Measurements from ENCODE around the gene CYP21A2.

The CYP21A2 gene

DNA sequence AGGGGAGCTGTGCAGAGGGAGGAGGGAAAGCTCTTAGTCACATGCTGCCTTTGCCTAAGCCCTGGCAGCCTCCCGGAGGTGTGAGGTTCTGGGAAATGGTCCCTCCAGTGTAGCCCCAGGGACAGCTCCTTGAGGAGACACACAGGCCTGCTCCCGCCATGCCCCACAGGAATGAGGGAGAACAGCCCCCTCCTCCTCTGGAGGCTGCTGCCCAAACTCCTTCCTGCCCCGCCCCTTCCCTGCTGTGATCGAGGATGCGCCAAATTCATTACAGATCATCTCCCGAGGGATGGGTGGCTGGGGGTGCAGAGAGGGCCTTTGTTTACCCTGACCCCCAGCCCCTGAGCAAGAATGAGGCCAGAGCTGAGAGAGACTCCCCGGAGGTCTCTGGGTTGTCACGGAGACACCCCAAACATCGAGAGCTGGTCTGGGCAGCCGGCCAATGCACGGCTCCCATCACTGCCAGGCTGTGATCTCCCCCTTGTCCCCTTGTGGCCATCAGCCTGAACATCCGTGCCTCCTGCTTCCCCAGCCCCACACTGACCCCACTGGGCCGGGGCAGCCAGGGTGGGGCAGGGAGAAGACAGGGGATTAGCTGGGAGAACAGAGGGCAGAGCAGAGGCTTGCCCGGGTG, 8.4 kb downstream of the CYP21A2 start:
- Histone ChIP-seq H3K4me1 (ENCODE audit: control insufficient read depth in 1 of 2, insufficient read depth in 2 of 2, low read length in 2 of 2) (peaks cover 19 to 20% of the 10 kb centered on the region in 2 experiments), H2BK5ac (ENCODE audit: low read depth, low read length, poor library complexity) (no peak overlapping the region), H3K27me3 (ENCODE audit: insufficient read depth, low read length) (no peaks in the 10 kb centered on the region), H2BK12ac (ENCODE audit: low read length) (peak overlapping the region; percentile 71), H4K8ac (ENCODE audit: low read depth, low read length) (peak overlapping the region; percentile 42), H3K4me2 (ENCODE audit: low read length) (no peak overlapping the region), H4K91ac (ENCODE audit: low read depth, low read length) (peak overlapping the region; percentile 86), H3K79me1 (ENCODE audit: low read length) (peaks cover 8% of the 10 kb centered on the region), H3K9ac (ENCODE audit: low read length) (no peak overlapping the region), H3K14ac (ENCODE audit: low read length) (peak overlapping the region; percentile 38), H2AK5ac (ENCODE audit: low read length) (peak overlapping the region; percentile 92), H3K36me3 (ENCODE audit: control insufficient read depth in 1 of 2, insufficient read depth in 2 of 2, low read length in 2 of 2) (no peaks in the 10 kb centered on the region), H2AFZ (ENCODE audit: insufficient read depth, low read length, poor library complexity) (no peak overlapping the region), H3K9me3 (ENCODE audit: insufficient read depth, low read depth, low read length) (no peaks in the 10 kb centered on the region), H3K23ac (ENCODE audit: low read length) (no peak overlapping the region), H3K27ac (ENCODE audit: low read depth, low read length) (no peak overlapping the region), H4K12ac (ENCODE audit: low read depth, low read length) (no peak overlapping the region), H2BK120ac (ENCODE audit: insufficient read depth, low read length, poor library complexity) (peak overlapping the region; percentile 21), H3K4me3 (ENCODE audit: low read depth, low read length) (no peak overlapping the region), H3K4ac (ENCODE audit: low read depth, low read length) (no peak overlapping the region), H3K18ac (ENCODE audit: low read length) (peak overlapping the region; percentile 35), H3K79me2 (ENCODE audit: control insufficient read depth, insufficient read depth, low read length, poor library complexity) (no peaks in the 10 kb centered on the region)
- DNase-seq: peak in 1 of 2 donors; percentile 3
- no CpG with 5 or more reads among the region's 14 CpGs for WGBS (ENCODE audit: extremely low coverage, insufficient coverage, insufficient read length)

DNA sequence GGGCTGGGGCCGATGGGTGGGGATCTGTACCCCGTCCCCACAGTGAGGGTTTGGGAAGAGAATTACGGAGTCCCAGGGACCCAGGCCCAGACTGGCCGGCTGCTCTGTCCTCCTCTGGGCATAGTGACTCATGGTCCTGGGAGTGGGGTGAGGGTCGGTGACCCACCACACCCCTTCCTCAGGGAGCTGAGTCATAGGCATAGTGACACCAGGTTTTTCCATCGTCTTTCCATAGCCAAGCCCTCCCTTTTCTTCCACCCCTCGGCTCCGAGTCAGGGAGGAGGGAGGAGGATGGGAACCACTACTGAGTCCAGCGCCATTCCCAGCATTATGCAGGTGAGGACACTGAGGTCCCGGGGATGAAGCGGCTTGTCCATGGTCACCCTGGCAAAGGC, 8.9 kb downstream of the CYP21A2 start:
- H2BK5ac ChIP-seq (ENCODE audit: low read depth, low read length, poor library complexity): no peak overlapping the region
- no peak overlapping the region for H2BK12ac ChIP-seq (ENCODE audit: low read length)
- no peak overlapping the region for H3K27ac ChIP-seq (ENCODE audit: low read depth, low read length)
- peak overlapping the region; percentile 92 for H2AK5ac ChIP-seq (ENCODE audit: low read length)
- H3K9ac ChIP-seq (ENCODE audit: low read length): no peak overlapping the region
- H2AFZ ChIP-seq (ENCODE audit: insufficient read depth, low read length, poor library complexity): no peak overlapping the region
- H3K79me2 ChIP-seq (ENCODE audit: control insufficient read depth, insufficient read depth, low read length, poor library complexity): no peaks in the 10 kb centered on the region
- H3K4ac ChIP-seq (ENCODE audit: low read depth, low read length): no peak overlapping the region
- peaks cover 19 to 20% of the 10 kb centered on the region in 2 experiments for H3K4me1 ChIP-seq (ENCODE audit: control insufficient read depth in 1 of 2, insufficient read depth in 2 of 2, low read length in 2 of 2)
- no peak overlapping the region for H4K12ac ChIP-seq (ENCODE audit: low read depth, low read length)
- peaks cover 8% of the 10 kb centered on the region for H3K79me1 ChIP-seq (ENCODE audit: low read length)
- no CpG with 5 or more reads among the region's 11 CpGs for WGBS (ENCODE audit: extremely low coverage, insufficient coverage, insufficient read length)
- peak overlapping the region; percentile 21 for H2BK120ac ChIP-seq (ENCODE audit: insufficient read depth, low read length, poor library complexity)
- DNase-seq: peak in 1 of 2 donors; percentile 1
- H3K23ac ChIP-seq (ENCODE audit: low read length): no peak overlapping the region
- no peak overlapping the region for H3K18ac ChIP-seq (ENCODE audit: low read length)
- no peaks in the 10 kb centered on the region for H3K27me3 ChIP-seq (ENCODE audit: insufficient read depth, low read length)
- H3K14ac ChIP-seq (ENCODE audit: low read length): no peak overlapping the region
- no peaks in the 10 kb centered on the region for H3K9me3 ChIP-seq (ENCODE audit: insufficient read depth, low read depth, low read length)
- H3K36me3 ChIP-seq (ENCODE audit: control insufficient read depth in 1 of 2, insufficient read depth in 2 of 2, low read length in 2 of 2): no peaks in the 10 kb centered on the region
- peak overlapping the region; percentile 86 for H4K91ac ChIP-seq (ENCODE audit: low read depth, low read length)
- no peak overlapping the region for H4K8ac ChIP-seq (ENCODE audit: low read depth, low read length)
- no peak overlapping the region for H3K4me2 ChIP-seq (ENCODE audit: low read length)
- H3K4me3 ChIP-seq (ENCODE audit: low read depth, low read length): no peak overlapping the region

DNA sequence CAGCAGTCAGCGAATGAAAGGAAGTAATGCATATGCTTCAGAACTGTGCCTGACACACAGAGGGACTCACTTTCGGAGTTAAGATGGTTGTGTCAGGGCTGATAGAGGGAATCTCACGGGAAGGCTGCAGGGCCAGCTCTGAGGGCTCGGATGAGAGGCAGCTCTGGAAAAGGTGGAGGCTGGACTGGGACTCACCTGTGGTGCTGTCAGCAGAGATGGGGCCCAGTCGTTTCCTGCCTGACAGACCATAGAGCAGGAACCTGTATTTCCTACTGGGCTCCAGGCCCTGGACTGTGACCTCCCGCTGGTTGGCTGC, 9.3 kb downstream of the CYP21A2 start:
- no peak overlapping the region for H3K4me3 ChIP-seq (ENCODE audit: low read depth, low read length)
- H4K91ac ChIP-seq (ENCODE audit: low read depth, low read length): peak overlapping the region; percentile 64
- peak overlapping the region; percentile 41 for H4K8ac ChIP-seq (ENCODE audit: low read depth, low read length)
- H3K27ac ChIP-seq (ENCODE audit: low read depth, low read length): no peak overlapping the region
- H2AK5ac ChIP-seq (ENCODE audit: low read length): peak overlapping the region; percentile 36
- no peaks in the 10 kb centered on the region for H3K36me3 ChIP-seq (ENCODE audit: control insufficient read depth in 1 of 2, insufficient read depth in 2 of 2, low read length in 2 of 2)
- no peak overlapping the region for H3K9ac ChIP-seq (ENCODE audit: low read length)
- DNase-seq: no peak
- no CpG with 5 or more reads among the region's 6 CpGs for WGBS (ENCODE audit: extremely low coverage, insufficient coverage, insufficient read length)
- no peaks in the 10 kb centered on the region for H3K9me3 ChIP-seq (ENCODE audit: insufficient read depth, low read depth, low read length)
- no peaks in the 10 kb centered on the region for H3K27me3 ChIP-seq (ENCODE audit: insufficient read depth, low read length)
- no peak overlapping the region for H4K12ac ChIP-seq (ENCODE audit: low read depth, low read length)
- H3K14ac ChIP-seq (ENCODE audit: low read length): no peak overlapping the region
- peak overlapping the region; percentile 34 for H2BK12ac ChIP-seq (ENCODE audit: low read length)
- no peak overlapping the region for H3K4me2 ChIP-seq (ENCODE audit: low read length)
- peaks cover 8% of the 10 kb centered on the region for H3K79me1 ChIP-seq (ENCODE audit: low read length)
- peak overlapping the region; percentile 21 for H2BK120ac ChIP-seq (ENCODE audit: insufficient read depth, low read length, poor library complexity)
- no peak overlapping the region for H2AFZ ChIP-seq (ENCODE audit: insufficient read depth, low read length, poor library complexity)
- H3K79me2 ChIP-seq (ENCODE audit: control insufficient read depth, insufficient read depth, low read length, poor library complexity): no peaks in the 10 kb centered on the region
- H3K18ac ChIP-seq (ENCODE audit: low read length): no peak overlapping the region
- H3K4me1 ChIP-seq (ENCODE audit: control insufficient read depth in 1 of 2, insufficient read depth in 2 of 2, low read length in 2 of 2): peaks cover 19 to 20% of the 10 kb centered on the region in 2 experiments
- H3K23ac ChIP-seq (ENCODE audit: low read length): no peak overlapping the region
- H2BK5ac ChIP-seq (ENCODE audit: low read depth, low read length, poor library complexity): no peak overlapping the region
- no peak overlapping the region for H3K4ac ChIP-seq (ENCODE audit: low read depth, low read length)

DNA sequence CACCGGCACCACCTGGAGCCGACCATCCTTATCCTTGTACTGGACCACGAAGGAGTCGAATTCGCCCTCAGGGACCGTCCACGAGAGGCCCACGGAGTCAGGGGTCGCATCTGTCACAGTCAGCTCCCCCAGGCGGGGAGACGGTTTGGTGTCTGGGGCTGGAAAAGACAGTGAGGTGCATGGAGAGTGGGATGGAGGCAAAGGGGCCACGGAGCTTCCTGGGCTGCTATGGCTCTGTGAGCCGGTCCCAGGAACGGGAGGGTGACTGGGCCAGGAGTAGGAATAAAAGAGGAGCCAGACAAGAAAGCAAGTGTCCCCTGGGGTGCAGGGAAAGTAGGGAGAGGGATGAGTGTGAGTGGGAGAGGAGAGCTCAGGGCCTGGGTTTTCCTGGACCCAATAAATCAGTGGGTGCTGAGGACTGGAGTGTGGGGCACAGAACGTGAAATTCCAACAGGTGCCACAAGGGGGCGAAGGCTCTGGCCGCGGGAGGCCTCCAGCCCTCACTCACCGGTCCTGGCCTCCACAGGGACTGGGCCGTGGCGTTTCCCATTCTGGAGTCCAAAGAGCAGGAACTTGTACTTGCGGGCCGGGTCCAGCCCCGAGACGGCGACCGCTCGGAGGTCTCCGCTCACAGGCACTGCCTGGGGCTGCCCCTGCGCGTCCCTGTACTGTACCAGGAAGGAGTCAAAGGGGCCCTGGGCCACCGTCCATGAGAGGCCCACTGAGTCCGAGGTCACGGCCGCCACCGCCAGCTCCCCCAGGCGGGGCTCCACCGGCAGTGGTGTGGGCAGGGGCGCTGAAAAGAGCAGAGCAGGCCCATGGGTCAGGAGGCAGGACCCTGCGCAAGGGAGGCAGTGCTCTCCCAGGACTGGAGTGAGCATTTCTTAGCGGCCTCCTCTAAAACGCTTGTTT, 9.9 kb downstream of the CYP21A2 start:
- Histone ChIP-seq H4K8ac (ENCODE audit: low read depth, low read length) (peak overlapping the region; percentile 66), H3K14ac (ENCODE audit: low read length) (peak overlapping the region; percentile 16), H3K4ac (ENCODE audit: low read depth, low read length) (no peak overlapping the region), H3K4me3 (ENCODE audit: low read depth, low read length) (no peak overlapping the region), H3K36me3 (ENCODE audit: control insufficient read depth in 1 of 2, insufficient read depth in 2 of 2, low read length in 2 of 2) (no peaks in the 10 kb centered on the region), H3K27me3 (ENCODE audit: insufficient read depth, low read length) (no peaks in the 10 kb centered on the region), H3K23ac (ENCODE audit: low read length) (no peak overlapping the region), H2BK5ac (ENCODE audit: low read depth, low read length, poor library complexity) (no peak overlapping the region), H3K9me3 (ENCODE audit: insufficient read depth, low read depth, low read length) (no peaks in the 10 kb centered on the region), H2AK5ac (ENCODE audit: low read length) (peak overlapping the region; percentile 36), H3K27ac (ENCODE audit: low read depth, low read length) (no peak overlapping the region), H4K12ac (ENCODE audit: low read depth, low read length) (no peak overlapping the region), H3K4me1 (ENCODE audit: control insufficient read depth in 1 of 2, insufficient read depth in 2 of 2, low read length in 2 of 2) (peaks cover 19 to 20% of the 10 kb centered on the region in 2 experiments), H3K18ac (ENCODE audit: low read length) (peak overlapping the region; percentile 51), H3K4me2 (ENCODE audit: low read length) (no peak overlapping the region), H2AFZ (ENCODE audit: insufficient read depth, low read length, poor library complexity) (no peak overlapping the region), H3K9ac (ENCODE audit: low read length) (no peak overlapping the region), H2BK120ac (ENCODE audit: insufficient read depth, low read length, poor library complexity) (peak overlapping the region; percentile 21), H3K79me1 (ENCODE audit: low read length) (peaks cover 8% of the 10 kb centered on the region), H2BK12ac (ENCODE audit: low read length) (peak overlapping the region; percentile 34), H3K79me2 (ENCODE audit: control insufficient read depth, insufficient read depth, low read length, poor library complexity) (no peaks in the 10 kb centered on the region), H4K91ac (ENCODE audit: low read depth, low read length) (peak overlapping the region; percentile 64)
- WGBS (ENCODE audit: extremely low coverage, insufficient coverage, insufficient read length): no CpG with 5 or more reads among the region's 42 CpGs
- peak; percentile 51 to 82 for DNase-seq
